ENCODE data around the gene KLKB1.

Gene KLKB1

GRCh38 chr4:186304216-186304615 lies 76.9 kb downstream of the KLKB1 start:
- ChIA-PET CTCF (interaction anchor here (1.5 kb wide), 1 partner anchor 9 kb away, joined by 7 read pairs; no protein-coding TSS in a partner anchor), POLR2A (no interaction called here)
- no peak for TF ChIP-seq CTCF (IDR thresholded peaks at IDR 0.05; ENCODE audit: control extremely low read depth, extremely low read depth, low read depth, missing control alignments)

GRCh38 chr4:186304866-186305505 lies 77.7 kb downstream of the KLKB1 start:
- CTCF ChIA-PET: interaction anchor here (1.5 kb wide), 1 partner anchor 10 kb away, joined by 7 read pairs; no protein-coding TSS in a partner anchor
- no peak for TF ChIP-seq CTCF (IDR thresholded peaks at IDR 0.05; ENCODE audit: control extremely low read depth, extremely low read depth, low read depth, missing control alignments)
- POLR2A ChIA-PET: no interaction called here
- no peak for DNase-seq (ENCODE audit: extremely low spot score)

More at GRCh38 chr4:186304216-186304615, 76.9 kb downstream of the KLKB1 start:
- DNase-seq (ENCODE audit: extremely low spot score): no peak

GRCh38 chr4:186307497-186307896 lies 80.2 kb downstream of the KLKB1 start:
- ChIA-PET POLR2A (no interaction called here), CTCF (interaction anchor here (1.0 to 2.0 kb wide), 3 partner anchors 9 to 280 kb away, joined by 4 to 8 read pairs (median 4); no protein-coding TSS in a partner anchor)
- TF ChIP-seq CTCF (IDR thresholded peaks at IDR 0.05; ENCODE audit: control extremely low read depth, extremely low read depth, low read depth, missing control alignments): no peak
- no peak for DNase-seq (ENCODE audit: extremely low spot score)

GRCh38 chr4:186307916-186308315 lies 80.6 kb downstream of the KLKB1 start:
- no peak for TF ChIP-seq CTCF (IDR thresholded peaks at IDR 0.05; ENCODE audit: control extremely low read depth, extremely low read depth, low read depth, missing control alignments)
- no peak for DNase-seq (ENCODE audit: extremely low spot score)
- ChIA-PET POLR2A (no interaction called here), CTCF (interaction anchor here (1.5 to 2.0 kb wide), 2 partner anchors 10 to 279 kb away, joined by 4 to 8 read pairs; no protein-coding TSS in a partner anchor)

Measured in GM10248 (cell line).